ENCODE measurements around the gene PLXNA4. TPM values are rescaled to one million over a fixed set of nuclear protein-coding genes. Genes with fewer than 3 reads are reported as not detected.

PLXNA4 gene
- total and polyA plus RNA-seq, 4 donors = 0.04 to 1.1 (median 0.41) TPM

- H3K4me3 ChIP-seq (ENCODE audit: low read depth in 1 of 3, low read length in 3 of 3) = no peak overlapping the region
- H3K36me3 ChIP-seq (ENCODE audit: control insufficient read depth in 4 of 4, insufficient read depth in 3 of 4, low read depth in 1 of 4, low read length in 3 of 4) = no peaks in the 10 kb centered on the region
- TF ChIP-seq JUND (IDR thresholded peaks at IDR 0.05) (no peak), REST (IDR thresholded peaks at IDR 0.05) (no peak), FOXA1 (IDR thresholded peaks at IDR 0.05) (no peak), HNF4A (conservative IDR thresholded peaks at IDR 0.05) (no peak), GABPA (IDR thresholded peaks at IDR 0.05 in 1 of 2, conservative IDR thresholded peaks at IDR 0.05 in 1 of 2) (no peak), YY1 (IDR thresholded peaks at IDR 0.05) (no peak), HNF4G (IDR thresholded peaks at IDR 0.05) (no peak)
- H3K27ac ChIP-seq (ENCODE audit: low read depth in 1 of 2, low read length in 2 of 2) = no peak overlapping the region
- peaks cover 0 to 5% (median 0%) of the 10 kb centered on the region in 4 donors for H3K27me3 ChIP-seq (ENCODE audit: control insufficient read depth in 4 of 4, insufficient read depth in 4 of 4, low read length in 3 of 4)
- no peak for DNase-seq (ENCODE audit: low spot score)
- H3K4me1 ChIP-seq (ENCODE audit: control insufficient read depth in 4 of 4, insufficient read depth in 4 of 4, low read length in 3 of 4) = no peaks in the 10 kb centered on the region
- H3K9me3 ChIP-seq (ENCODE audit: control insufficient read depth in 4 of 4, low read length in 3 of 4) = peaks cover 7 to 12% (median 7%) of the 10 kb centered on the region in 4 donors
- no peak overlapping the region for H3K9ac ChIP-seq (ENCODE audit: low read depth in 1 of 2, low read length in 2 of 2)
- WGBS = 76% methylated on average over 6 of the region's 6 CpGs
These were observed 28.4 kb downstream of the PLXNA4 start for GRCh38 chr7:132547821-132548220.

GRCh38 chr7:132546366-132547127 lies 29.7 kb downstream of the PLXNA4 start:
- H3K9me3 ChIP-seq (ENCODE audit: control insufficient read depth in 4 of 4, low read length in 3 of 4) = peaks cover 6 to 12% (median 7%) of the 10 kb centered on the region in 4 donors
- 52% methylated on average over 1 of the region's 1 CpG for WGBS
- no peak for DNase-seq (ENCODE audit: low spot score)
- H3K36me3 ChIP-seq (ENCODE audit: control insufficient read depth in 4 of 4, insufficient read depth in 3 of 4, low read depth in 1 of 4, low read length in 3 of 4) = no peaks in the 10 kb centered on the region
- TF ChIP-seq MAX (IDR thresholded peaks at IDR 0.05) (no peak), GABPA (IDR thresholded peaks at IDR 0.05 in 1 of 2, conservative IDR thresholded peaks at IDR 0.05 in 1 of 2) (no peak), RAD21 (IDR thresholded peaks at IDR 0.05) (no peak), HNF4A (conservative IDR thresholded peaks at IDR 0.05) (no peak), FOXA2 (IDR thresholded peaks at IDR 0.05) (no peak), RXRA (IDR thresholded peaks at IDR 0.05) (no peak), ZBTB33 (IDR thresholded peaks at IDR 0.05) (no peak), YY1 (IDR thresholded peaks at IDR 0.05) (no peak), ATF3 (IDR thresholded peaks at IDR 0.05) (no peak), SP1 (IDR thresholded peaks at IDR 0.05) (no peak), NR2F2 (IDR thresholded peaks at IDR 0.05) (no peak), REST (IDR thresholded peaks at IDR 0.05) (no peak), TAF1 (conservative IDR thresholded peaks at IDR 0.05) (no peak)
- H3K27me3 ChIP-seq (ENCODE audit: control insufficient read depth in 4 of 4, insufficient read depth in 4 of 4, low read length in 3 of 4) = peaks cover 0 to 5% (median 0%) of the 10 kb centered on the region in 4 donors
- no peak overlapping the region for H3K4me3 ChIP-seq (ENCODE audit: low read depth in 1 of 3, low read length in 3 of 3)
- no peak overlapping the region for H3K9ac ChIP-seq (ENCODE audit: low read depth in 1 of 2, low read length in 2 of 2)
- H3K27ac ChIP-seq (ENCODE audit: low read depth in 1 of 2, low read length in 2 of 2) = no peak overlapping the region
- H3K4me1 ChIP-seq (ENCODE audit: control insufficient read depth in 4 of 4, insufficient read depth in 4 of 4, low read length in 3 of 4) = no peaks in the 10 kb centered on the region
